HG03103 (cell line): ENCODE results near the gene GLYR1.

Experiments
- ATAC-seq: cut with Tn5 transposase; IDR thresholded peaks from one replicate; pipeline ENCODE4 v1.9.1; 2021; ENCODE audit warnings: low read depth; ENCODE audit not compliant: unreplicated experiment

Gene GLYR1

GRCh38 chr16:4880006-4880580, 33.0 kb upstream of the GLYR1 start:
- no peak for ATAC-seq

GRCh38 chr16:4879049-4879448, 32.0 kb upstream of the GLYR1 start:
- ATAC-seq: no peak

- ATAC-seq: no peak
Observed at GRCh38 chr16:4877380-4877685, 30.2 kb upstream of the GLYR1 start.

- no peak for ATAC-seq
Observed at GRCh38 chr16:4876646-4877379, 29.7 kb upstream of the GLYR1 start.

- no peak for ATAC-seq
Observed at GRCh38 chr16:4874666-4875065, 27.6 kb upstream of the GLYR1 start.

GRCh38 chr16:4873091-4873490, 26.0 kb upstream of the GLYR1 start:
- no peak for ATAC-seq

- no peak for ATAC-seq
Observed at GRCh38 chr16:4871071-4871470, 24.0 kb upstream of the GLYR1 start.

GRCh38 chr16:4870138-4870671, 23.1 kb upstream of the GLYR1 start:
- no peak for ATAC-seq

- no peak for ATAC-seq
Observed at GRCh38 chr16:4869147-4869805, 22.2 kb upstream of the GLYR1 start.

GRCh38 chr16:4868535-4868934, 21.4 kb upstream of the GLYR1 start:
- no peak for ATAC-seq

GRCh38 chr16:4868026-4868425, 20.9 kb upstream of the GLYR1 start:
- no peak for ATAC-seq

GRCh38 chr16:4866586-4866985, 19.5 kb upstream of the GLYR1 start:
- no peak for ATAC-seq

GRCh38 chr16:4865231-4865860, 18.3 kb upstream of the GLYR1 start:
- ATAC-seq: no peak

- ATAC-seq: no peak
Observed at GRCh38 chr16:4864728-4865127, 17.6 kb upstream of the GLYR1 start.

- ATAC-seq: no peak
Observed at GRCh38 chr16:4862639-4863038, 15.6 kb upstream of the GLYR1 start.

- no peak for ATAC-seq
Observed at GRCh38 chr16:4860727-4861342, 13.7 kb upstream of the GLYR1 start.

- no peak for ATAC-seq
Observed at GRCh38 chr16:4859900-4860255, 12.8 kb upstream of the GLYR1 start.

GRCh38 chr16:4859190-4859899, 12.3 kb upstream of the GLYR1 start:
- ATAC-seq: no peak

- no peak for ATAC-seq
Observed at GRCh38 chr16:4855804-4856203, 8.7 kb upstream of the GLYR1 start.

- no peak for ATAC-seq
Observed at GRCh38 chr16:4855371-4855770, 8.3 kb upstream of the GLYR1 start.
